CD4-positive, alpha-beta memory T cell (primary cell): ENCODE measurements around the gene SIRT5. TPM values are rescaled to one million over a fixed set of nuclear protein-coding genes. Genes with fewer than 3 reads are reported as not detected.

Source experiments
- CTCF ChIA-PET: fragments of 350-600 bp; sonication (Branson Sonifier 250); formaldehyde crosslinking; loops from one replicate; lab custom pipeline; 2021; ENCODE audit warnings: inconsistent platforms; ENCODE audit not compliant: partially characterized antibody; lab: Charles Lee
- POLR2A ChIA-PET: fragments of 350-600 bp; sonication (Branson Sonifier 250); formaldehyde crosslinking; loops from one replicate; lab custom pipeline; 2021; ENCODE audit not compliant: partially characterized antibody; lab: Charles Lee
- DNase-seq, 5 donors: peaks; one replicate each; pipeline versions ENCODE4 v3.0.0 to v3.0.0-alpha.2; 2020 to 2022; ENCODE audit warnings: mixed read lengths in 1 of 5
- H3K27ac ChIP-seq: one replicate; pipeline ENCODE4 v1.7.0; 2013; ENCODE audit warnings: low read depth, low read length
- H3K27me3 ChIP-seq: 2 replicates; pipeline ENCODE4 v1.7.0; 2013; ENCODE audit warnings: mild to moderate bottlenecking, low read length, moderate library complexity; ENCODE audit not compliant: insufficient read depth
- H3K36me3 ChIP-seq: 2 replicates; pipeline ENCODE4 v1.7.0; 2013; ENCODE audit warnings: mild to moderate bottlenecking, low read length, moderate library complexity; ENCODE audit not compliant: insufficient read depth
- H3K4me1 ChIP-seq: 2 replicates; pipeline ENCODE4 v1.7.0; 2013; ENCODE audit warnings: mild to moderate bottlenecking, low read length, moderate library complexity; ENCODE audit not compliant: insufficient read depth
- H3K4me3 ChIP-seq, 2 donors: one replicate each; pipeline ENCODE4 v1.7.0; 2013; ENCODE audit warnings: low read length in 2 of 2, mild to moderate bottlenecking in 1 of 2
- H3K9me3 ChIP-seq, 2 donors: one replicate each; pipeline ENCODE4 v1.7.0; 2013; ENCODE audit warnings: low read length in 2 of 2, control low read depth in 1 of 2; ENCODE audit not compliant: control insufficient read depth in 1 of 2
- H3K27ac Mint-ChIP-seq, 7 donors: one replicate each; pipeline ENCODE4 v1.8.0; 2020 to 2021; ENCODE audit warnings: mixed read lengths in 7 of 7, mild to moderate bottlenecking in 6 of 7, inconsistent platforms in 3 of 7, moderate library complexity in 3 of 7
- H3K27me3 Mint-ChIP-seq, 2 donors: one replicate each; pipeline ENCODE4 v1.8.0; 2020 to 2021; ENCODE audit warnings: mixed read lengths in 2 of 2
- H3K36me3 Mint-ChIP-seq, 2 donors: one replicate each; pipeline ENCODE4 v1.8.0; 2020 to 2021; ENCODE audit warnings: mixed read lengths in 2 of 2, inconsistent platforms in 1 of 2, mild to moderate bottlenecking in 1 of 2
- H3K4me1 Mint-ChIP-seq, 4 donors: one replicate each; pipeline ENCODE4 v1.8.0; 2020 to 2021; ENCODE audit warnings: mixed read lengths in 4 of 4, mild to moderate bottlenecking in 1 of 4
- H3K4me3 Mint-ChIP-seq, 8 donors: one replicate each; pipeline ENCODE4 v1.8.0; 2020 to 2021; ENCODE audit warnings: mixed read lengths in 8 of 8, mild to moderate bottlenecking in 7 of 8, moderate library complexity in 6 of 8, inconsistent platforms in 3 of 8
- H3K9me3 Mint-ChIP-seq, 8 donors: one replicate each; pipeline ENCODE4 v1.8.0; 2020 to 2021; ENCODE audit warnings: mixed read lengths in 8 of 8, mild to moderate bottlenecking in 5 of 8, inconsistent platforms in 3 of 8, moderate library complexity in 1 of 8
- intact Hi-C: fragments of 100-400 bp; cut with micrococcal nuclease; formaldehyde crosslinking; loops from one replicate; pipeline ENCODE4 v1.15.1; 2023
- polyA plus RNA-seq, 2 donors: library from polyadenylated mRNA; unstranded; fragments of 300-500 nt; fragmentation: Illumina TruSeq; gene quantifications; one replicate each; pipeline ENCODE4 v1.2.3, GENCODE V29; 2021
- total RNA-seq, 2 experiments: library from RNA; stranded (reverse); gene quantifications; one replicate each; pipeline ENCODE4 v1.2.3, GENCODE V29; 2021

Gene SIRT5
- total and polyA plus RNA-seq, 4 experiments from 2014 or later, result 13.2 to 20.6 (median 17.9) TPM

DNA sequence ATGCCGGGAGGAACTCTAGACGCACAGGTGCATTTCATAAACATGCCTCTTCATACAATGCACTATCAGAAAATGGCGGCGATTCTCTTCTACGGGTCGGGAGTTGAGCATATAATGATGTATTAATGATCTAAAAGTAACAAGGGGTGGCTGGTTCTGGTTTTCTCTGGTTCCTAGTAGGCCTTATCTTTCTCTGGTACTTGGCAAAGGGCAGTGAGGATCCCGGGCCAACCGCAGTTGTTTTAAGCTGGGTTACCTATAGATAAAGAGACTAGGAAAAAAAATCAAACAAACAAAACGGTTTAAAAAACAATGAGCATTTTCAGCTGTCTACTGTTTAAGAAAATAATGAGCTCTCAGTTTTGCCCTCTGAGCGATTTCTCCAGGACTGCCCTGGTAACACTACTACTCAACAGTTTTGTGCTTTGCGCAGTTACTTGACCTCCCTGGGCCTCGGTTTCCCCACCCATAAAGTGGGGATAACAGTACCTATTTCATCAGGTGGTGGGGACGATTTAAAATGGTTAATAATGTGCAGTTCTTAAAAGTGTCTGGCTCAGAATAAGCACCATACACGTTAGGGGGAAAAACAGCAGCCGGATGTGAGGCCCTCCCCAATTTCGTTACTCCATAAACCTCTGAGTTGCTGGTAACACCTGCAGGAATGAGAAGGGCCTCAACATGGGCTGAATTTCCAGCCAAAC is 1.3 kb upstream of the SIRT5 start:
- no peaks in the 10 kb centered on the region for H3K9me3 Mint-ChIP-seq
- H3K4me1 Mint-ChIP-seq, result peaks cover 13 to 40% (median 24%) of the 10 kb centered on the region in 4 donors
- DNase-seq, result no peak
- H3K36me3 Mint-ChIP-seq, result peaks cover 0 to 7% of the 10 kb centered on the region in 2 donors
- Histone ChIP-seq H3K4me3 (peak overlapping the region in 1 of 2 donors; percentile 2), H3K36me3 (no peaks in the 10 kb centered on the region), H3K4me1 (peaks cover 16% of the 10 kb centered on the region), H3K27me3 (no peaks in the 10 kb centered on the region), H3K27ac (no peak overlapping the region), H3K9me3 (no peaks in the 10 kb centered on the region)
- H3K4me3 Mint-ChIP-seq, result peak overlapping the region; percentile 57 to 95 (median 80)
- peaks cover 3 to 5% of the 10 kb centered on the region in 2 donors for H3K27me3 Mint-ChIP-seq
- ChIA-PET POLR2A (interaction anchor here (1.2 to 3.0 kb wide), 5 partner anchors 15 to 245 kb away, joined by 3 to 38 read pairs (median 6); partner anchors contain the start of genes NOL7, RANBP9 and TBC1D7), CTCF (interaction anchor here (0.8 to 6.6 kb wide), 13 partner anchors 11 to 473 kb away, joined by 3 to 74 read pairs (median 3); partner anchors contain the start of genes NOL7 and TBC1D7)
- H3K27ac Mint-ChIP-seq, result peak overlapping the region; percentile 66 to 98 (median 83)
- intact Hi-C loops, result loop anchor here (5.0 kb wide), 1 partner anchor 494 kb away; no protein-coding TSS in a partner anchor

DNA sequence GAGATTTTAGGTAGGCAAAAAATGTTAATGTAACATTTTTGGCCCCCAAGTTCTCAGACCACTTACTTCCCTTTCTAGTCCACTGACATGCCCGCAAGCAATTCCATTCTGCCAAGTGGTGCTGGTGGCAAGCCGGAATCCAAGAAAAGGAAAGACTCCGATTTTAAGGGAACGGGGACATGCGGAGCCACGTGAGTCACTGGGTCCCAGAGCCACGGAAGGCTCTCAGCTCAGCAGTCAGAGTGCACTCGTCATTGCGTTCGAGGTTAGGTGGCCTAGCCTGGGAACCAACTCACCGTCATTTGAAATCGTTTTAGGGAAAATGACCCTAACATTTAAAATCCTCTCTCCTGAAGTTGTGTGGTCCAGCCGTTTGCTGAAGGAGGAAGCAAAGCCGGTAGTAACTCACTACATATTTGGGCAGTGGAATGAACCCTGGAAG is 711 bp upstream of the SIRT5 start:
- Mint-ChIP-seq H3K27me3 (peaks cover 0 to 3% of the 10 kb centered on the region in 2 donors), H3K4me3 (peak overlapping the region; percentile 71 to 95 (median 80)), H3K4me1 (peaks cover 13 to 40% (median 24%) of the 10 kb centered on the region in 4 donors), H3K9me3 (no peaks in the 10 kb centered on the region), H3K36me3 (peaks cover 0 to 7% of the 10 kb centered on the region in 2 donors), H3K27ac (peak overlapping the region; percentile 47 to 98 (median 84))
- Histone ChIP-seq H3K4me1 (peaks cover 16% of the 10 kb centered on the region), H3K9me3 (no peaks in the 10 kb centered on the region), H3K27ac (no peak overlapping the region), H3K4me3 (peak overlapping the region in 1 of 2 donors; percentile 2), H3K36me3 (no peaks in the 10 kb centered on the region), H3K27me3 (no peaks in the 10 kb centered on the region)
- intact Hi-C loops, result loop anchor here (1.0 to 5.0 kb wide), 8 partner anchors 42 to 1671 kb away; partner anchors contain the start of genes GFOD1, MCUR1, NOL7 and TBC1D7
- ChIA-PET CTCF (interaction anchor here (1.0 to 6.6 kb wide), 12 partner anchors 12 to 245 kb away, joined by 3 to 74 read pairs (median 4); partner anchors contain the start of genes NOL7 and TBC1D7), POLR2A (interaction anchor here (1.2 to 3.0 kb wide), 12 partner anchors 15 to 246 kb away, joined by 3 to 90 read pairs (median 8); partner anchors contain the start of genes GFOD1, NOL7, RANBP9 and TBC1D7)
- DNase-seq, result peak in 1 of 5 donors; percentile 1

DNA sequence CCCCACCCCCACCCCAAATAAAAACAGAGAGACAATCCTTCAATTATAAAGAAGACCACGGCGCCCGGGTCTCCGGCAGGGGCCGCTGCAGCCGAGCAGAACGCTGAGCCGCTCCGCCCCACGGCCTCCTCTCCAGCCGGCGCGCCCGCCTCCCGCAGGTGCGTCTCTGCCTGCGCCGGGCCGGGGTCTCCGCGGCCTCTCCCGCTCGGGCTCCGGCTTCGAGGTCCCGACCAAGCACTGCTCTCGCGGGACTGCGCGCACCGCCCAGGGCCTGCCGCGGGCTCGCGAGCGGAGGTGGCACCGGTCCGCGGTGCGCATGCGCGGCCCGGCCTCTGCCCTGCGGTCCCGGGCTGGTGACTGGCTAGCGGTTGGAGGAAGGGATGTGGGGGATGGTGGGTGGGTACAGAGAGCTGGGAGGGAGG is 241 bp upstream of the SIRT5 start:
- Histone ChIP-seq H3K27ac (peak overlapping the region; percentile 89), H3K27me3 (no peaks in the 10 kb centered on the region), H3K4me1 (peaks cover 16% of the 10 kb centered on the region), H3K36me3 (no peaks in the 10 kb centered on the region), H3K4me3 (peak overlapping the region; percentile 70 to 86), H3K9me3 (no peaks in the 10 kb centered on the region)
- POLR2A ChIA-PET, result interaction anchor here (0.8 to 3.0 kb wide), 23 partner anchors 9 to 501 kb away, joined by 3 to 90 read pairs (median 4); partner anchors contain the start of genes GFOD1, MCUR1, NOL7 and RANBP9
- CTCF ChIA-PET, result interaction anchor here (0.7 to 6.6 kb wide), 39 partner anchors 8 to 547 kb away, joined by 3 to 74 read pairs (median 4); partner anchors contain the start of genes MCUR1, NOL7 and TBC1D7
- H3K27ac Mint-ChIP-seq, result peak overlapping the region; percentile 96 to 99 (median 98)
- H3K36me3 Mint-ChIP-seq, result peaks cover 0 to 7% of the 10 kb centered on the region in 2 donors
- peaks cover 0 to 2% of the 10 kb centered on the region in 2 donors for H3K27me3 Mint-ChIP-seq
- peak; percentile 94 to 97 (median 96) for DNase-seq
- intact Hi-C loops, result loop anchor here (1.0 to 5.0 kb wide), 8 partner anchors 41 to 1671 kb away; partner anchors contain the start of genes GFOD1, MCUR1, NOL7 and TBC1D7
- peak overlapping the region; percentile 92 to 98 (median 96) for H3K4me3 Mint-ChIP-seq
- H3K4me1 Mint-ChIP-seq, result peaks cover 13 to 40% (median 24%) of the 10 kb centered on the region in 4 donors
- H3K9me3 Mint-ChIP-seq, result no peaks in the 10 kb centered on the region

DNA sequence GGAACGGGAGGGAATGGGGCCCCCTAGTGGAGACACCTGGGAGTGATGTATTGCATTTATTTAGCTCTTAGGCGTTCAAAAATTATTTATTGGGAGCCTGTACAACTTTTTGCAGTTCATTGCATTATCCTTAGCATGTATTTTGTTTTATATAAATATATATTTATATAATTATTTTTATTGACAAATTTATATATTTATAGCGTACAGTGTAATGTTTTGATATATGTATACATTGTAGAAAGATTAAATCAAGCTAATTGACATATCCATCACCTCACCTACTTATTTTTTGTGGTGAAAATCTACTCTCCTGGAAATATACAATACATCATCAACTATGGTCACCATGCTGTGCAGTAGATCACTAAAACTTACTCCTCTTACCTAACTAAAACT is 975 bp downstream of the SIRT5 start:
- peaks cover 16% of the 10 kb centered on the region for H3K4me1 ChIP-seq
- H3K36me3 Mint-ChIP-seq, result peaks cover 6 to 11% of the 10 kb centered on the region in 2 donors
- DNase-seq, result no peak

DNA sequence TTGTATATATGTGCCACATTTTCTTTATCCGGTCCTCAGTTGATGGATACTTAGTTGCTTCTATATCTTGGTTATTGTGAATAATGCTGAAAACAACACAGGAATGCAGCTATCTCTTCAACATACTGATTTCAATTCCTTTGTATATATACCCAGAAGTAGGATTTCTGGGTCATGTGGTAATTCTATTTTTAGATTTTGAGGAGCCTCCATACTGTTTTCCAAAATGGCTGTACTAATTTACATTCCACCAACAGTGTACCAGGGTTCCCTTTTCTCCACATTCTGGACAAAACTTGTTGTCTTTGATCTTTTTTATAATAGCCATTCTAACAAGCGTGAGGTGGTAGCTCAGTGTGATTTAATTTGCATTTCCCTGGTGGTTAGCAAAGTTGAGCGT is 1.6 kb downstream of the SIRT5 start:
- peaks cover 12 to 15% of the 10 kb centered on the region in 2 donors for H3K36me3 Mint-ChIP-seq
- H3K27me3 ChIP-seq, result no peaks in the 10 kb centered on the region
- H3K27ac ChIP-seq, result no peak overlapping the region
- no peaks in the 10 kb centered on the region for H3K9me3 ChIP-seq
- POLR2A ChIA-PET, result interaction anchor here (1.5 to 3.0 kb wide), 5 partner anchors 28 to 248 kb away, joined by 4 to 90 read pairs (median 38); partner anchors contain the start of genes GFOD1, NOL7, RANBP9 and TBC1D7
- DNase-seq, result no peak
- peak overlapping the region in 6 of 7 donors; percentile 5 to 98 (median 68) for H3K27ac Mint-ChIP-seq
- H3K4me3 ChIP-seq, result no peak overlapping the region
- H3K4me1 Mint-ChIP-seq, result peaks cover 13 to 40% (median 24%) of the 10 kb centered on the region in 4 donors
- no peaks in the 10 kb centered on the region for H3K36me3 ChIP-seq
- intact Hi-C loops, result no loop called here
- peaks cover 16% of the 10 kb centered on the region for H3K4me1 ChIP-seq
- H3K27me3 Mint-ChIP-seq, result no peaks in the 10 kb centered on the region
- CTCF ChIA-PET, result interaction anchor here (0.7 to 6.6 kb wide), 13 partner anchors 13 to 245 kb away, joined by 3 to 74 read pairs (median 5); partner anchors contain the start of gene NOL7
- H3K4me3 Mint-ChIP-seq, result peak overlapping the region in 5 of 8 donors; percentile 46 to 77 (median 63)
- no peaks in the 10 kb centered on the region for H3K9me3 Mint-ChIP-seq

More for the DNA sequence above, 975 bp downstream of the SIRT5 start:
- Histone ChIP-seq H3K9me3 (no peaks in the 10 kb centered on the region), H3K27me3 (no peaks in the 10 kb centered on the region), H3K4me3 (peak overlapping the region in 1 of 2 donors; percentile 86), H3K27ac (peak overlapping the region; percentile 89), H3K36me3 (no peaks in the 10 kb centered on the region)
- Mint-ChIP-seq H3K9me3 (no peaks in the 10 kb centered on the region), H3K4me3 (peak overlapping the region; percentile 92 to 98 (median 96)), H3K27ac (peak overlapping the region; percentile 96 to 99 (median 98)), H3K27me3 (no peaks in the 10 kb centered on the region), H3K4me1 (peaks cover 13 to 40% (median 24%) of the 10 kb centered on the region in 4 donors)
- ChIA-PET CTCF (interaction anchor here (0.6 to 6.6 kb wide), 38 partner anchors 10 to 546 kb away, joined by 3 to 74 read pairs (median 4); partner anchors contain the start of genes MCUR1, NOL7 and TBC1D7), POLR2A (interaction anchor here (0.6 to 3.0 kb wide), 21 partner anchors 13 to 499 kb away, joined by 3 to 90 read pairs (median 5); partner anchors contain the start of genes GFOD1, MCUR1, NOL7 and RANBP9)
- intact Hi-C loops, result loop anchor here (1.0 to 2.0 kb wide), 5 partner anchors 121 to 1669 kb away; partner anchors contain the start of gene TBC1D7

DNA sequence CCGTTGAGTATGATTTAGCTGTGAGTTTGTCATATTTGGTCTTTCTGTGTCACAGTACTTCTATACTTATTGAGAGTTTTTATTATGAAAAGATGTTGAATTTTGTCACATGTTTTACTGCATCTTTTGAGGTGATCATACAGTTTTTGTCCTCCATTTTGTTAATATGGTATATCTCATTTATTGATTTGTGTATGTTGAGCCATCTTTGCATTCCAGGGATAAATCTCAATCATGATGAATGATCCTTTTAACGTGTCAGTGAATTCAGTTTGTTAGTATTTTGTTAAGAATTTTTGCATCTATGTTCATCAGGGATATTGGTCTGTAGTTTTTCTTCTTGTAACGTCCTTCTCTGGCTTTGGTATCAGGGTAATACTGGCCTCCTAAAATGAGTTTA is 3.5 kb downstream of the SIRT5 start:
- H3K4me3 ChIP-seq, result no peak overlapping the region
- intact Hi-C loops, result no loop called here
- DNase-seq, result no peak
- H3K9me3 ChIP-seq, result no peaks in the 10 kb centered on the region
- H3K4me1 ChIP-seq, result peaks cover 16% of the 10 kb centered on the region
- ChIA-PET CTCF (interaction anchor here (0.9 kb wide), 1 partner anchor 124 kb away, joined by 3 read pairs; no protein-coding TSS in a partner anchor), POLR2A (no interaction called here)
- H3K27ac Mint-ChIP-seq, result peak overlapping the region in 2 of 7 donors; percentile 37 to 61
- no peak overlapping the region for H3K27ac ChIP-seq
- no peaks in the 10 kb centered on the region for H3K36me3 ChIP-seq
- H3K27me3 ChIP-seq, result no peaks in the 10 kb centered on the region
- H3K4me1 Mint-ChIP-seq, result peaks cover 13 to 30% (median 20%) of the 10 kb centered on the region in 4 donors
- peaks cover 23 to 24% of the 10 kb centered on the region in 2 donors for H3K36me3 Mint-ChIP-seq
- no peak overlapping the region for H3K4me3 Mint-ChIP-seq
- no peaks in the 10 kb centered on the region for H3K9me3 Mint-ChIP-seq
- no peaks in the 10 kb centered on the region for H3K27me3 Mint-ChIP-seq
